GM19324 (cell line): Measurements from ENCODE around the gene GALP.
A peak's percentile ranks its signal among the peaks of the same experiment; 100 is the strongest.
"Not testable (repeated sequence)": the region's sequence is repeated elsewhere in the genome, so short reads cannot be mapped to it uniquely, and the experiment has no call there.

Source experiments
- ATAC-seq: cut with Tn5 transposase; IDR thresholded peaks from one replicate; pipeline ENCODE4 v1.9.1; 2021; ENCODE audit warnings: mild to moderate bottlenecking, moderate library complexity; ENCODE audit not compliant: unreplicated experiment, low FRiP score

The GALP gene

GRCh38 chr19:56175861-56176307 lies at the start of gene GALP:
GALP (plus strand) TSS chr19:56176008; CDS start chr19:56177109, 1,101 bp downstream.
- ATAC-seq: not testable (repeated sequence)

- ATAC-seq: no peak
Measured at GRCh38 chr19:56126983-56127780, 48.6 kb upstream of the GALP start.

GRCh38 chr19:56130006-56130405 lies 45.8 kb upstream of the GALP start:
- no peak for ATAC-seq

- no peak for ATAC-seq
Measured at GRCh38 chr19:56131651-56132050, 44.2 kb upstream of the GALP start.

- ATAC-seq: no peak
Measured at GRCh38 chr19:56132316-56132822, 43.4 kb upstream of the GALP start.

GRCh38 chr19:56133858-56134653 lies 41.8 kb upstream of the GALP start:
- no peak for ATAC-seq

- ATAC-seq: no peak
Measured at GRCh38 chr19:56134654-56134921, 41.2 kb upstream of the GALP start.

GRCh38 chr19:56136362-56136761 lies 39.4 kb upstream of the GALP start:
- ATAC-seq: no peak

- no peak for ATAC-seq
Measured at GRCh38 chr19:56137405-56137804, 38.4 kb upstream of the GALP start.

- no peak for ATAC-seq
Measured at GRCh38 chr19:56138069-56138468, 37.7 kb upstream of the GALP start.

- no peak for ATAC-seq
Measured at GRCh38 chr19:56139847-56140582, 35.8 kb upstream of the GALP start.

- ATAC-seq: peak; percentile 93
Measured at GRCh38 chr19:56140583-56141416, 35.0 kb upstream of the GALP start, which contains the start of gene ZNF444. ZNF444 (plus strand) TSS chr19:56141287; CDS start chr19:56146912, 5,625 bp downstream.

GRCh38 chr19:56141417-56141993 lies 34.3 kb upstream of the GALP start:
- ATAC-seq: no peak

- ATAC-seq: no peak
Measured at GRCh38 chr19:56142087-56142787, 33.6 kb upstream of the GALP start.

GRCh38 chr19:56142897-56143434 lies 32.8 kb upstream of the GALP start:
- ATAC-seq: no peak

GRCh38 chr19:56144376-56144775 lies 31.4 kb upstream of the GALP start:
- ATAC-seq: no peak

- no peak for ATAC-seq
Measured at GRCh38 chr19:56144831-56145230, 31.0 kb upstream of the GALP start.

- no peak for ATAC-seq
Measured at GRCh38 chr19:56145698-56146097, 30.1 kb upstream of the GALP start.

GRCh38 chr19:56146904-56147303 lies 28.9 kb upstream of the GALP start:
- no peak for ATAC-seq
